ENCODE results near the gene CAPZB. TPM values are rescaled to one million over a fixed set of nuclear protein-coding genes. Genes with fewer than 3 reads are reported as not detected.

CAPZB gene
- total RNA-seq, 4 donors from 2014 or later = 127 to 404 (median 136) TPM

GRCh38 chr1:19340387-19340937 lies 144.9 kb downstream of the CAPZB start:
- H3K36me3 ChIP-seq = peaks cover 0 to 25% (median 7%) of the 10 kb centered on the region in 4 donors
- no peaks in the 10 kb centered on the region for H3K27me3 ChIP-seq
- in situ Hi-C loops (cut with MboI; ENCODE audit: low pct_ligation_motif_present in 1 of 4, low pct_unique_long_range_greater_than_20kb in 1 of 4, low sequenced_read_pairs in 3 of 4) = loop anchor here in 3 of 4 donors (5.0 to 10.0 kb wide), 2 partner anchors 312 to 314 kb away; no protein-coding TSS in a partner anchor
- no peak for DNase-seq
- WGBS, 2 donors (ENCODE audit: low coverage in 1 of 2) = 94 to 100% methylated on average over 4 to 14 of the region's 14 CpGs
- no peaks in the 10 kb centered on the region for H3K9me3 ChIP-seq
- intact Hi-C loops (cut with DNase I; ENCODE audit: low total_unique reads) = no loop called here
- no peak overlapping the region for H3K27ac ChIP-seq
- H3K4me1 ChIP-seq = peaks cover 0 to 7% (median 2%) of the 10 kb centered on the region in 4 donors
- no peak for TF ChIP-seq POLR2A (IDR thresholded peaks at IDR 0.05)
- TF ChIP-seq EP300 (IDR thresholded peaks at IDR 0.05; ENCODE audit: low read depth) = no peak
- no peak for TF ChIP-seq CTCF (IDR thresholded peaks at IDR 0.05)
- TF ChIP-seq POLR2AphosphoS5 (IDR thresholded peaks at IDR 0.05) = no peak
- H3K4me3 ChIP-seq = no peak overlapping the region

GRCh38 chr1:19339214-19339861 lies 146.0 kb downstream of the CAPZB start:
- intact Hi-C loops (cut with DNase I; ENCODE audit: low total_unique reads) (no loop called here), in situ Hi-C loops (cut with MboI; ENCODE audit: low pct_ligation_motif_present in 1 of 4, low pct_unique_long_range_greater_than_20kb in 1 of 4, low sequenced_read_pairs in 3 of 4) (no loop called here)
- no peak overlapping the region for H3K27ac ChIP-seq
- peaks cover 0 to 7% (median 2%) of the 10 kb centered on the region in 4 donors for H3K4me1 ChIP-seq
- H3K9me3 ChIP-seq = no peaks in the 10 kb centered on the region
- TF ChIP-seq POLR2AphosphoS5 (IDR thresholded peaks at IDR 0.05) = no peak
- TF ChIP-seq POLR2A (IDR thresholded peaks at IDR 0.05) = no peak
- no peak for TF ChIP-seq EP300 (IDR thresholded peaks at IDR 0.05; ENCODE audit: low read depth)
- no peak overlapping the region for H3K4me3 ChIP-seq
- peaks cover 0 to 16% (median 3%) of the 10 kb centered on the region in 4 donors for H3K36me3 ChIP-seq
- WGBS, 2 donors (ENCODE audit: low coverage in 1 of 2) = 88 to 89% methylated on average over 13 to 19 of the region's 19 CpGs
- DNase-seq = no peak
- no peaks in the 10 kb centered on the region for H3K27me3 ChIP-seq

GRCh38 chr1:19338323-19338762 lies 147.0 kb downstream of the CAPZB start:
- TF ChIP-seq POLR2A (IDR thresholded peaks at IDR 0.05) (no peak), CTCF (IDR thresholded peaks at IDR 0.05) (peak in 1 of 5 experiments; percentile 12)
- H3K4me1 ChIP-seq = peaks cover 0 to 7% (median 2%) of the 10 kb centered on the region in 4 donors
- 86% methylated on average over 27 of the region's 27 CpGs; no CpG with 5 or more reads in 1 of the 2 donors for WGBS, 2 donors (ENCODE audit: low coverage in 1 of 2)
- intact Hi-C loops (cut with DNase I; ENCODE audit: low total_unique reads) (no loop called here), in situ Hi-C loops (cut with MboI; ENCODE audit: low pct_ligation_motif_present in 1 of 4, low pct_unique_long_range_greater_than_20kb in 1 of 4, low sequenced_read_pairs in 3 of 4) (no loop called here)
- no peak overlapping the region for H3K4me3 ChIP-seq
- no peaks in the 10 kb centered on the region for H3K27me3 ChIP-seq
- no peaks in the 10 kb centered on the region for H3K9me3 ChIP-seq
- H3K36me3 ChIP-seq = peaks cover 0 to 7% (median 0%) of the 10 kb centered on the region in 4 donors
- no peak for DNase-seq
- no peak overlapping the region for H3K27ac ChIP-seq

- no peak overlapping the region for H3K4me3 ChIP-seq
- TF ChIP-seq EP300 (IDR thresholded peaks at IDR 0.05; ENCODE audit: low read depth) (no peak), CTCF (IDR thresholded peaks at IDR 0.05) (no peak), POLR2AphosphoS5 (IDR thresholded peaks at IDR 0.05) (no peak), POLR2A (IDR thresholded peaks at IDR 0.05) (no peak)
- H3K27ac ChIP-seq = no peak overlapping the region
- intact Hi-C loops (cut with DNase I; ENCODE audit: low total_unique reads) = no loop called here
- 60 to 88% methylated on average over 1 to 4 of the region's 4 CpGs for WGBS, 2 donors (ENCODE audit: low coverage in 1 of 2)
- H3K4me1 ChIP-seq = peaks cover 0 to 7% (median 2%) of the 10 kb centered on the region in 4 donors
- no peaks in the 10 kb centered on the region for H3K27me3 ChIP-seq
- H3K36me3 ChIP-seq = no peaks in the 10 kb centered on the region
- no peak for DNase-seq
- in situ Hi-C loops (cut with MboI; ENCODE audit: low pct_ligation_motif_present in 1 of 4, low pct_unique_long_range_greater_than_20kb in 1 of 4, low sequenced_read_pairs in 3 of 4) = no loop called here
- H3K9me3 ChIP-seq = no peaks in the 10 kb centered on the region
Observed at GRCh38 chr1:19337289-19337688, 148.1 kb downstream of the CAPZB start.

Measured in transverse colon (tissue), 4 donors.